Lower lobe of right lung (tissue), 2 donors: ENCODE measurements around the gene ATP12A. TPM values are rescaled to one million over a fixed set of nuclear protein-coding genes. Genes with fewer than 3 reads are reported as not detected.

ENCODE experiments used
- ATAC-seq, 2 donors: fragments of 200-7000 bp; cut with Tn5 transposase; one replicate each; pipeline ENCODE4 v1.9.1; 2020 to 2022; ENCODE audit warnings: mild to moderate bottlenecking in 2 of 2, moderate library complexity in 2 of 2
- DNase-seq: peaks from one replicate; pipeline ENCODE4 v3.0.0-alpha.2; 2020
- H3K27ac ChIP-seq: fragments of 200-600 bp; one replicate; pipeline ENCODE4 v1.8.0; 2022
- H3K27me3 ChIP-seq: fragments of 200-600 bp; one replicate; pipeline ENCODE4 v1.8.0; 2022; ENCODE audit warnings: low read depth
- H3K36me3 ChIP-seq: fragments of 200-600 bp; one replicate; pipeline ENCODE4 v1.8.0; 2022; ENCODE audit warnings: mild to moderate bottlenecking
- H3K4me1 ChIP-seq: fragments of 200-600 bp; one replicate; pipeline ENCODE4 v1.8.0; 2022
- H3K4me3 ChIP-seq: fragments of 200-600 bp; one replicate; pipeline ENCODE4 v1.8.0; 2022; ENCODE audit warnings: mild to moderate bottlenecking
- H3K9me3 ChIP-seq: fragments of 200-600 bp; one replicate; pipeline ENCODE4 v1.8.0; 2022
- intact Hi-C: fragments of 100-400 bp; cut with DNase I; formaldehyde crosslinking; loops from one replicate; pipeline ENCODE4 v1.11.0; 2022
- total RNA-seq: library from RNA; stranded (reverse); fragmentation: NEBNext Ultra II Directional; extraction: Animal tissue kit (Norgen Biotek cat#: 25700); gene quantifications from one replicate; pipeline ENCODE4 v1.2.1, GENCODE V29; 2021
- TF ChIP-seq, protein P1 (sequence below): fragments of 200-600 bp; IDR thresholded peaks from one replicate; pipeline ENCODE4 v1.8.0; 2022; ENCODE audit warnings: antibody characterized with exemption, mild to moderate bottlenecking
- donor health status: DM: no; HTN: yes; CAD: no; lungs with severe emphysema.

The ATP12A gene
- total RNA-seq, 1 donor from 2014 or later = 1.3 TPM

DNA sequence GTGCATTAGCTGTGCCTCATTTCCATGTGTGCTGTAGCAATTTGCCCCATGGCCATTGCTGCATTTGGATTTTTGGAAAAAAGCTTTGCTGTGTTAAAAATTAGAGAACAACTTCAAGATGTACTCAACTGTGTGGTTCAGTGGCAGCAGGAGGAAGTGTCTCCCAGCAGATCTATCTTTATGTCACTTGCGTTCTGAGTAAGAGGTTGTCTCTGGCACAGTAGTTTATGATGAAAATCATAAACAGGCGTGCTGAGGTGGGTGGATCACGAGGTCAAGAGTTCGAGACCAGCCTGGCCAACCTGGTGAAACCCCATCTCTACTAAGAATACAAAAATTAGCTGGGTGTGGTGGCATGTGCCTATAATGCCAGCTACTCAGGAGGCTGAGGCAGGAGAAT lies 54.7 kb downstream of the ATP12A start:
- Histone ChIP-seq H3K9me3 (no peaks in the 10 kb centered on the region), H3K27me3 (no peaks in the 10 kb centered on the region), H3K36me3 (no peaks in the 10 kb centered on the region), H3K27ac (no peak overlapping the region), H3K4me3 (no peak overlapping the region), H3K4me1 (no peaks in the 10 kb centered on the region)
- TF ChIP-seq, protein P1, sequence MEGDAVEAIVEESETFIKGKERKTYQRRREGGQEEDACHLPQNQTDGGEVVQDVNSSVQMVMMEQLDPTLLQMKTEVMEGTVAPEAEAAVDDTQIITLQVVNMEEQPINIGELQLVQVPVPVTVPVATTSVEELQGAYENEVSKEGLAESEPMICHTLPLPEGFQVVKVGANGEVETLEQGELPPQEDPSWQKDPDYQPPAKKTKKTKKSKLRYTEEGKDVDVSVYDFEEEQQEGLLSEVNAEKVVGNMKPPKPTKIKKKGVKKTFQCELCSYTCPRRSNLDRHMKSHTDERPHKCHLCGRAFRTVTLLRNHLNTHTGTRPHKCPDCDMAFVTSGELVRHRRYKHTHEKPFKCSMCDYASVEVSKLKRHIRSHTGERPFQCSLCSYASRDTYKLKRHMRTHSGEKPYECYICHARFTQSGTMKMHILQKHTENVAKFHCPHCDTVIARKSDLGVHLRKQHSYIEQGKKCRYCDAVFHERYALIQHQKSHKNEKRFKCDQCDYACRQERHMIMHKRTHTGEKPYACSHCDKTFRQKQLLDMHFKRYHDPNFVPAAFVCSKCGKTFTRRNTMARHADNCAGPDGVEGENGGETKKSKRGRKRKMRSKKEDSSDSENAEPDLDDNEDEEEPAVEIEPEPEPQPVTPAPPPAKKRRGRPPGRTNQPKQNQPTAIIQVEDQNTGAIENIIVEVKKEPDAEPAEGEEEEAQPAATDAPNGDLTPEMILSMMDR = no peak
- intact Hi-C loops = no loop called here
- no peak for DNase-seq
- no peak for ATAC-seq

DNA sequence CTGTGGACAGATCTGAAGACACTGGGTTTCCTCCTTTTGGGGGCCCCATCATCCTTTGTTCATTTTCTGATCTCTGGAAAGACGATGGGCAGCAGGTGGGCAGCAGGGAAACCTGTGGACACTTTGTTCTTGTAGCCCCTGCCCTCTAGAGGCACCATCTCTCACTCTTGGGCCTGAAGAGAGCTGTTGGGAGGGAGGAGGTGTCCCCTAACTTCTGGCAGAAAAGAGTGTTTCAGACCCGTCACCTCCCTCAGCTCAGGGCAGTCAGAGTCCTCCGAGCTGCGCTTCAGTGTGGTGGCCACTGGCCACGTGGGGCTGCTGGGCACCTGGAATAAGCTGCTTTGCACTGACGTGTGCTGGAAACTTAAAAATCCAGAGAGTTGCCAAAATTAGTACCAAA lies 56.8 kb downstream of the ATP12A start:
- DNase-seq (no peak), ATAC-seq (no peak)
- Histone ChIP-seq H3K27me3 (no peaks in the 10 kb centered on the region), H3K27ac (no peak overlapping the region), H3K9me3 (no peaks in the 10 kb centered on the region), H3K4me1 (no peaks in the 10 kb centered on the region), H3K36me3 (no peaks in the 10 kb centered on the region), H3K4me3 (no peak overlapping the region)
- intact Hi-C loops = no loop called here
- TF ChIP-seq, protein P1 = no peak

DNA sequence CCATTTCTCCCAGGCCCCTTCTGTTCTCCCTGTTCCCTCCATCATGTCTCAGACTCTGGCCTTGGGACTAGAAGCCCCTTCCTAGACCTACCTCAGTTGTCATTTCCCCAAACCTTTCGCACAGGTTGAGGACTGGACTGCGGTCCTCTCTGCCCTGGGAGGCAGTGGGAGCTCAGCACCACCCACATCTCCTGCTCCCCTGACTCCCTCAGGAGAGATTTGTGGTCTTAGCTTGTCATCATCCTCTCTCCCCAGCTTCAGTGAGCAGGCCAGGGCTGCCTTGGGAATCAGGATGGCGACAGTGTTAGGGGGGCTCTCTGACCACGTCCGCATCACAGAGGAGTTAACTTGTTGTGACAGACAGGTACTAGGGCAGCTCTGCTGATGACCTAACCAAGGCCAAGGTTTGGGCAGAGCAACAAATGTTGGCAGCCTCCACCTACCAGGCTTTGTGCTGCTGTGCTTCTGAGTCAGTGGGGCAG lies 58.2 kb downstream of the ATP12A start:
- DNase-seq (no peak), ATAC-seq (no peak)
- no peak overlapping the region for H3K4me3 ChIP-seq
- no peaks in the 10 kb centered on the region for H3K36me3 ChIP-seq
- no peak overlapping the region for H3K27ac ChIP-seq
- intact Hi-C loops = no loop called here
- H3K27me3 ChIP-seq = no peaks in the 10 kb centered on the region
- TF ChIP-seq, protein P1 = no peak
- H3K9me3 ChIP-seq = no peaks in the 10 kb centered on the region
- H3K4me1 ChIP-seq = no peaks in the 10 kb centered on the region

DNA sequence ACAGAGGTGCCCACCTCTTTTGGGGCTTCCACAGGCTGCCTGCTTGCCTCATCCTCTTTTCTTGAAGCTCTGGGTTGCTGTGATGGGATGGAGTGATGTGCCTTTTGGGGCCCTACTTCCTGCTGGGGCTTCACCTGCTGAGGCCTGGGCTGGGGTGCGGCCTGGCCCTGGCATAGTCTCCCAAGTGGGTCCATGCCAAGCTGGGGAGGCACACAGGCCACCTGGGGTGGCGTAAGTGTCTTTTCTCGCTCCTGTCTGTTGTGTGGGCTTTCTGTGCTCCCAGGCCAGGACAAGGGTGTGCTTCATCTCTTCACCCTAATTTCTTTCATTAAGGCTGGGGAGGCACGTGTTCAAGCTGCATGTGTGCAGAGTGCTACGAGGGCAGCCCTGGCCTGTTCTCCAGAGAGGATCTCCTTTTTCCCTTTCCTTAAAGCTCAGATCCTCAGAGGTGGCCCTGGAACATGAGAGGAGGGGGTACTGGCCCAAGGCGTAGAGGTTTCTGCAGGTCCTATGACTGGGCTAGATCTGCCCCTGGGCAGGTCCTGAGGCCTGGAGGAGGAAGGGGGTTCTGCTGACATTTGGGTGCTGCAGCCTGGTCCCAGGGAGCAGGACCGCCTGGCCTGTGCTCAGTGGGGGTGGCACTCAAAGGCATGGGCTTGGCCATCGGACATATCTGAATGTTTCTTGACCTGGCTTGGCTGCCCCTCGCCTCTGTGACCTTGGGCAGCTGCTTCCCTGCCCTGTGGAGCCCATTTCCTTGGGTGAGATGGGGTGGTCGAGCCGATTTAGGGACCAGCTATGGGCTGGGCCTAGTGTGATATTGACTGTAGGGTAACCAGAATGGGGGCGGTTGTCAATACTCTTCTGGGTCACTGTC lies 60.0 kb downstream of the ATP12A start:
- no peaks in the 10 kb centered on the region for H3K4me1 ChIP-seq
- no peak overlapping the region for H3K27ac ChIP-seq
- ATAC-seq (no peak), DNase-seq (no peak)
- TF ChIP-seq, protein P1 = no peak
- H3K9me3 ChIP-seq = no peaks in the 10 kb centered on the region
- no peak overlapping the region for H3K4me3 ChIP-seq
- peaks cover 14% of the 10 kb centered on the region for H3K27me3 ChIP-seq
- intact Hi-C loops = no loop called here
- no peaks in the 10 kb centered on the region for H3K36me3 ChIP-seq

DNA sequence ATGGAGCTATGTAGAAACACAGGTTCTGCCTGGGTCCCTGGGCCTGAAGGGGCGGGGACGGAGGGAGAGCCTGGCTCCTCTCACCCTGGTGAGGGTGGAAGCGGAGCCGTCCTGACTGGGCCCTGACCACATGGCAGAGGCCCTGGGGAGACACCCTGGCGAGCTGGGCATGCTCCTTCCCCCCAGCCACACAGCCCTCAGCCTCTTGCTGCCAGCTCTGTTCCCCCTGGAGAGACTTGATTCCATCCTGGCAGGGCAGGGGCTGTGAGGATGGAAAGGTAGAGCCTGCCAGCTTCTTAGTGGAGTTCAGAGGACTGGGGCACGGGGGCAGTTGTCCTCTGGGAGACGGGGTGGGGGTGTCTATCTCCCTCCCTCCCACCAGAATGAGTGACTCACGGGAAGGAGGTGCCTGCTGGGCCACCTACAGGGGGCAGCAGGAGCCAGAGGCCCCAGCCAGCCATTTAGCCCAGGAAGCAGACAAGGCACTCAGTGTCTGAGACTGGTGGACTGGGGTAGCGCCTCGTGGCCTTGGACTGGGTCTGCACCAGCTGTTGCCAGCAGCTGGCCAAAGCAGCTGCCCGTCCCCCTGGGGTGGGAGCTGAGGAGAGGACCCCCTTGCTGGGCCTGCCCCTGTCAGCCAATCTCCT lies 60.9 kb downstream of the ATP12A start:
- Histone ChIP-seq H3K27ac (no peak overlapping the region), H3K4me3 (no peak overlapping the region), H3K27me3 (peaks cover 23% of the 10 kb centered on the region), H3K36me3 (no peaks in the 10 kb centered on the region), H3K4me1 (no peaks in the 10 kb centered on the region), H3K9me3 (no peaks in the 10 kb centered on the region)
- ATAC-seq = peak in 1 of 2 donors; percentile 11
- DNase-seq = no peak
- intact Hi-C loops = no loop called here
- TF ChIP-seq, protein P1 = no peak
